ENCODE measurements around the gene KCNJ18.
"Not testable (repeated sequence)": the region's sequence is repeated elsewhere in the genome, so short reads cannot be mapped to it uniquely, and the experiment has no call there.

- not testable (repeated sequence) for TF ChIP-seq CTCF (tag by site-specific recombination; IDR thresholded peaks at IDR 0.05); ZNF214 (tag by site-specific recombination; IDR thresholded peaks at IDR 0.05; ENCODE audit: borderline replicate concordance); ZNF248 (tag by site-specific recombination; IDR thresholded peaks at IDR 0.05); ZBTB7A (tag by site-specific recombination; IDR thresholded peaks at IDR 0.05; ENCODE audit: low read depth); ZNF274 (IDR thresholded peaks at IDR 0.05; ENCODE audit: low read length); ZNF274 (tag by site-specific recombination; IDR thresholded peaks at IDR 0.05; ENCODE audit: borderline replicate concordance); KLF10 (tag by site-specific recombination; IDR thresholded peaks at IDR 0.05); ZNF19 (tag by site-specific recombination; IDR thresholded peaks at IDR 0.05; ENCODE audit: low read depth); KLF1 (tag by site-specific recombination; IDR thresholded peaks at IDR 0.05); ZNF513 (tag by site-specific recombination; IDR thresholded peaks at IDR 0.05); ZNF133 (tag by site-specific recombination; IDR thresholded peaks at IDR 0.05); ZFP41 (tag by site-specific recombination; IDR thresholded peaks at IDR 0.05; ENCODE audit: borderline replicate concordance); ATF2 (tag by site-specific recombination; IDR thresholded peaks at IDR 0.05; ENCODE audit: low read depth); ZBTB21 (tag by site-specific recombination; IDR thresholded peaks at IDR 0.05)
Measured at GRCh38 chr17:21749696-21750531, 57.6 kb downstream of the KCNJ18 start.

Measured in HEK293 (cell line).